ENCODE measurements around the gene PGLYRP1. TPM values are rescaled to one million over a fixed set of nuclear protein-coding genes. Genes with fewer than 3 reads are reported as not detected.

The PGLYRP1 gene, protein sequence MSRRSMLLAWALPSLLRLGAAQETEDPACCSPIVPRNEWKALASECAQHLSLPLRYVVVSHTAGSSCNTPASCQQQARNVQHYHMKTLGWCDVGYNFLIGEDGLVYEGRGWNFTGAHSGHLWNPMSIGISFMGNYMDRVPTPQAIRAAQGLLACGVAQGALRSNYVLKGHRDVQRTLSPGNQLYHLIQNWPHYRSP
- total RNA-seq (1 to 10 TPM in 1 of 2 donors, not detected in 1; 5.5 TPM), polyA plus RNA-seq (ENCODE audit: insufficient read length in 2 of 2) (1 to 10 TPM in 1 of 2 donors, under 1 TPM in 1; 0.49 to 3.3 TPM)
- long read RNA-seq, donor 1, partial matches to known transcripts, result 0 of 1 reads
- long read RNA-seq, donor 1, other reads (novel, unspliced or antisense), result 0 of 1 reads
- long read RNA-seq, donor 2, result 0 reads
- long read RNA-seq, donor 3, result 0 reads
- long read RNA-seq, donor 4, result 0 reads

DNA sequence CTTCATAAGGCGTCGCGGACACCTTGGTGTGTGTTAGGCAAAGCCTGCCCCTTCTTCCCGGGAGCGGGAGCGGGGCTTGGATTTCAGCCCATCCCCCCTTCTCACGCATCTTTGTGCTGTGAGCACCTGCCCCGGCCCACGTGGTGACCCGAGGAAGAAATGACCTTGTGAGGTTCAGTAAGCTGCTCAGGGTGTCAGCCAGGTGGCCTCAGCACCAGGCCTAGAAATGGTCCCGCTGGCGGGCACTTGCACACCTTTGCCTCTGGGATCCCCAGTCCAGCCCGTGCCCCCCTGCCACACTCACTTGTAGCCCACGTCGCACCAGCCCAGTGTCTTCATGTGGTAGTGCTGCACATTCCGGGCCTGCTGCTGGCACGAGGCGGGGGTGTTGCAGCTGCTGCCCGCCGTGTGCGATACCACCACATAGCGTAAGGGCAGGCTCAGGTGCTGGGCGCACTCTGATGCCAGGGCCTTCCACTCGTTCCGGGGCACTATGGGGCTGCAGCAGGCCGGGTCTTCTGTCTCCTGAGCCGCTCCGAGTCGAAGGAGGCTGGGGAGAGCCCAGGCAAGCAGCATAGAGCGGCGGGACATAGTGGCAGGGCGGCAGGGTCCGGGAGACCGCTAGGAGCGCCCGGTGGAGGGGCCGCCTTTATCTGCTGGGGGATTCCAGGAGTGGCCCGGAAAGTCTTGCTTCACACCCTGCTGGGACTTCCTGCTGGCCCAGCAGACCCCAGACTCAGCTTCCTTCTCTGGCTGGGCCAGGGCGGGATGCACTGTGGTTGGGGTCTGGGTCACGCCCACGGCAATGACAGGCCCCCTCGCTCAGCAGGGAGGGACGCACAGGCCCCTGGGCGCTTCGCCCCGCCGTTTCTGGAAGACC is at the start of gene PGLYRP1:
TSS of gene PGLYRP1 (minus strand) at position 623 of the 880 bp plus-strand sequence. CDS start at position 591, 32 bp downstream.
- DNase-seq (ENCODE audit: low read depth in 4 of 6, low spot score in 6 of 6), result peak in 1 of 6 donors; percentile 3
- H3K4me1 ChIP-seq (ENCODE audit: control insufficient read depth, insufficient read depth, low read length), result peaks cover 10% of the 10 kb centered on the region
- peaks cover 20% of the 10 kb centered on the region for H3K27me3 ChIP-seq (ENCODE audit: control insufficient read depth, insufficient read depth, low read length)
- H3K27ac ChIP-seq (ENCODE audit: low read depth, low read length), result no peak within 1 kb of the TSS
- peaks cover 46% of the 10 kb centered on the region for H3K36me3 ChIP-seq (ENCODE audit: control insufficient read depth, insufficient read depth, low read length)
- no peak within 1 kb of the TSS for H3K4me3 ChIP-seq (ENCODE audit: low read depth, low read length)
- H3K9me3 ChIP-seq (ENCODE audit: control insufficient read depth, insufficient read depth, low read length), result no peaks in the 10 kb centered on the region
- 35% methylated on average over 47 of the region's 47 CpGs for WGBS (ENCODE audit: insufficient coverage)

DNA sequence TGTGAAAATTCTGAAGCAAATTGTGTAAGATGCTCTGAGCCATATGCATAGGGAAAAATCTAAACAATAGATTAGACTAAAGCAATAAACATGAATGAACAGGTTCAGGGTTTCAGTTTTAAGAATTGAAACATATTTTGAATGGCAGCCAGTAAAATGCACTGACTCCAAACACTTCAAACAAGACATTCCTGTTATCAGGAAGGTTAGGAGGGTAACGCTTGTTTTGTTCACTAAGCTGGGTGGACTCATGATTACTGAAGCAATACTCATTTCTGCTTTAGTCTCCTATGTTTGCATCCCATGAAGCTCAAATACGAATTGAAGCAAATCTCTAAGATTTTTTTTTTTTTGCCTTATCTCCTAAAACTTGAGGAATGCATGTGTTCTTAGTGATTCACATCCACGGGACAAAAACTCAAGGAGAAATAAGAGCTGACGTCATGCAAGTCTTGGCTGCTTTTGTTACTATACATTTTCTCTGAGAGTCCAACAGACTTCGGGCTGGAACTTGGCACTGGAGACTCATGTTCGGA is 47.0 kb upstream of the PGLYRP1 start:
- Histone ChIP-seq H3K9me3 (ENCODE audit: control insufficient read depth, insufficient read depth, low read length) (no peaks in the 10 kb centered on the region), H3K4me3 (ENCODE audit: low read depth, low read length) (no peak overlapping the region), H3K27ac (ENCODE audit: low read depth, low read length) (no peak overlapping the region), H3K27me3 (ENCODE audit: control insufficient read depth, insufficient read depth, low read length) (peaks cover 2% of the 10 kb centered on the region), H3K4me1 (ENCODE audit: control insufficient read depth, insufficient read depth, low read length) (no peaks in the 10 kb centered on the region), H3K36me3 (ENCODE audit: control insufficient read depth, insufficient read depth, low read length) (no peaks in the 10 kb centered on the region)
- 69% methylated on average over 2 of the region's 6 CpGs for WGBS (ENCODE audit: insufficient coverage)
- DNase-seq (ENCODE audit: low read depth in 4 of 6, low spot score in 6 of 6), result no peak

DNA sequence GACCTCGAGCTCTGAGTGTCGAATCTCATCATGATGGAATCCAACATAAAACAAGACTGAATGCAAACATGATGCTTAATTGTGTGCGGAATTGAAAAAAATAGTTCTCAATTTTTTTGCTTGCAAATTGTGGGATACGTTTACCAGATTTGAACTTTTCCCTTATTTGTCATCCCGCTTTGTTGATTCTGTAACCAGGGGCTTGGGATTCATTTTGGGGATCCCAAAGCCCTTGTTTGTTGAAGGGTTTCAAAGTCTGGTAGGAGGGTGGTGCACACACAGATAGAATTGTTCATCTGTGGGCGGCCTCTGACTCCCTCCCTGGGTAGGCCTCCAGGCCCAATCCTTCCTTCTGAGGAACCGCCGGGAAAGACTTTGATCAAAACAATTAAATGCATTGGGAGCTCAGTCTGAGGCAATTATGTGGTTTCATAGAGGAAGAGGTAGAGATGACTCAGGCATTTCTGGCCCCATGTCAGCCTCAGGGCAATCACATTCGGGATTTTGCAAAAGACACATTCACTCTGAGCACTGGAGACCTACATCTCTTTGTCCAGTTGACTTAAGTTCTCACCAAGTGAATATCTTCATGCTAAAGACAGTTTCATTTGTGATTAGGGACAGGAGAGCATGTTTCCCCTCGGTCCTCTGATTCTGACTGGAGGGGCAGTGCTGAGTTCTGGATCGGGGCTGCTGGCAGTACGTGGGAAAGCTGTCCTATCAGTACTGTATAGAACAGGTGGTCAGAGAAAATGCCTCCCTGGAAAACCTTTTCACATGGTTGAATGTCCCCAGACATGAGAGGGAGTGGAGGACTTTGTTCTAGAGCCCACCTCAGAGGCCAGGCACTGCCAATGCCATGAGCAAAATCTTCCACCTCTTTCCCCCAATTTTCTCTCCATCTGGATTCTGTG is 45.7 kb upstream of the PGLYRP1 start:
- Histone ChIP-seq H3K27ac (ENCODE audit: low read depth, low read length) (no peak overlapping the region), H3K4me1 (ENCODE audit: control insufficient read depth, insufficient read depth, low read length) (no peaks in the 10 kb centered on the region), H3K36me3 (ENCODE audit: control insufficient read depth, insufficient read depth, low read length) (no peaks in the 10 kb centered on the region), H3K4me3 (ENCODE audit: low read depth, low read length) (no peak overlapping the region), H3K9me3 (ENCODE audit: control insufficient read depth, insufficient read depth, low read length) (no peaks in the 10 kb centered on the region), H3K27me3 (ENCODE audit: control insufficient read depth, insufficient read depth, low read length) (peaks cover 2% of the 10 kb centered on the region)
- WGBS (ENCODE audit: insufficient coverage), result 83% methylated on average over 9 of the region's 12 CpGs
- no peak for DNase-seq (ENCODE audit: low read depth in 4 of 6, low spot score in 6 of 6)

DNA sequence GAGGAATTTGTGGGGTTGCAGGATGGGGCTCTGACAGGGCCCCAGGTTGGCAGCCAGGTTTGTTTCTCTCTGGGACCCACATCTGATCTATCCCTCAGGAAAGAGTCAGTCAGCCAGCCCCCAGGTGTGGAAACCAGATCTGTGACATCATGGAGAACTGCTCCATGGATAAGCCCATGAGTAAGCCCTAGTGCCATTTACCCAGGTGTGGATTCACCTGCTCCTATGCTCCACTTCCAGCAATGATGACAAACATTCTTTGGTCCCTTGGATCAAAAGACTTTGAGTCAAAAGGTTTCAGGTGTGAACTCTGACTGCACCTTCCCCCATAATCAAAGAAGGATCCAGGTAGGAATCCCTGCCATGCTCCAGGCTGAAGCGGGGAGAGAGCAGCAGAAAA is 44.8 kb upstream of the PGLYRP1 start:
- peaks cover 2% of the 10 kb centered on the region for H3K27me3 ChIP-seq (ENCODE audit: control insufficient read depth, insufficient read depth, low read length)
- H3K9me3 ChIP-seq (ENCODE audit: control insufficient read depth, insufficient read depth, low read length), result no peaks in the 10 kb centered on the region
- H3K4me1 ChIP-seq (ENCODE audit: control insufficient read depth, insufficient read depth, low read length), result no peaks in the 10 kb centered on the region
- H3K27ac ChIP-seq (ENCODE audit: low read depth, low read length), result no peak overlapping the region
- 100% methylated on average over 1 of the region's 1 CpG for WGBS (ENCODE audit: insufficient coverage)
- DNase-seq (ENCODE audit: low read depth in 4 of 6, low spot score in 6 of 6), result no peak
- no peak overlapping the region for H3K4me3 ChIP-seq (ENCODE audit: low read depth, low read length)
- no peaks in the 10 kb centered on the region for H3K36me3 ChIP-seq (ENCODE audit: control insufficient read depth, insufficient read depth, low read length)

DNA sequence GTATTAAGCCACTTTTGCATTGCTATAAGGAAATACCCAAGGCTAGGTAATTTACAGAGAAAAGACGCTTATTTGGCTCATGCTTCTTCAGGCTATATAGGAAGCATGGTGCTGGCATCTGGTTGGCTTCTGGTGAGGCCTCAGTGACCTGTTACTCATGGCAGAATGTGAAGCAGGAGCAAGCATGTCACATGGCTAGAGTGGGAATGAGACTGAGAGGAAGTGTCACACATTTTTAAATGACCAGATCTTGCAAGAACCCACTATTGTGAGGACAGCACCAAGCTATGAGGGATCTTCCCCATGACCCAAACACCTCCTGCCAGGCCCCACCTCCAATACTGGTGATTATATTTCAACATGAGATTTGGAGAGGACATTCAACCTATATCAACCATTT is 43.6 kb upstream of the PGLYRP1 start:
- 100% methylated on average over 1 of the region's 1 CpG for WGBS (ENCODE audit: insufficient coverage)

DNA sequence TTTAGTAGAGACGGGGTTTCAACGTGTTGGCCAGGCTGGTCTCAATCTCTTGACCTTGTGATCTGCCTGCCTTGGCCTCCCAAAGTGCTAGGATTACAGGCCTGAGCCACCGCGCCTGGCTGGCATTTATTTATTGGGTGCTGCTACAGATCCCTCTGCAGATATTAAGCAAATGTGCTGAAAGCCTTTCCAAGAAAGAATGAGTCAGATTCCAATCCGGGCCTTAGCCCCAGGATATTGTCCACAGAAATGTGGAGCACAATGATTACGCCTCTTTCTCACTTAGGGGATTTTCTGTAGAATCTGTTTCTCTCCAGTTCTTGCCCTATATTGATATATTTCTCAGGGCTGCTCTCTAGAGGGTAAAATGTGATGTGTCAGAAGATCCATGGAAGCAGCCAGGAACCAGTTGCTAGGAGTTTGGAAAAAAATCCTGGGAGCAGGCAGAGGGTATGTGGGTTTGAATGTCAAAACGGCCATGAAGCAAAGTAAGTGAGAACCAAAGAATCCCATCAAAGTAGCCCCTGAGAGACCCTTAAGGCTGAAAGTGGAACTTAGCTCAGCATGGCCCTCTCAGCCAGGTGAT is 42.7 kb upstream of the PGLYRP1 start:
- WGBS (ENCODE audit: insufficient coverage), result 51% methylated on average over 7 of the region's 7 CpGs
- no peaks in the 10 kb centered on the region for H3K9me3 ChIP-seq (ENCODE audit: control insufficient read depth, insufficient read depth, low read length)
- no peak for DNase-seq (ENCODE audit: low read depth in 4 of 6, low spot score in 6 of 6)
- H3K4me1 ChIP-seq (ENCODE audit: control insufficient read depth, insufficient read depth, low read length), result no peaks in the 10 kb centered on the region
- no peak overlapping the region for H3K4me3 ChIP-seq (ENCODE audit: low read depth, low read length)
- H3K27me3 ChIP-seq (ENCODE audit: control insufficient read depth, insufficient read depth, low read length), result no peaks in the 10 kb centered on the region
- no peak overlapping the region for H3K27ac ChIP-seq (ENCODE audit: low read depth, low read length)
- no peaks in the 10 kb centered on the region for H3K36me3 ChIP-seq (ENCODE audit: control insufficient read depth, insufficient read depth, low read length)

More for the DNA sequence above, 43.6 kb upstream of the PGLYRP1 start:
- Histone ChIP-seq H3K27ac (ENCODE audit: low read depth, low read length) (no peak overlapping the region), H3K27me3 (ENCODE audit: control insufficient read depth, insufficient read depth, low read length) (peaks cover 2% of the 10 kb centered on the region), H3K36me3 (ENCODE audit: control insufficient read depth, insufficient read depth, low read length) (no peaks in the 10 kb centered on the region), H3K4me1 (ENCODE audit: control insufficient read depth, insufficient read depth, low read length) (no peaks in the 10 kb centered on the region), H3K9me3 (ENCODE audit: control insufficient read depth, insufficient read depth, low read length) (no peaks in the 10 kb centered on the region), H3K4me3 (ENCODE audit: low read depth, low read length) (no peak overlapping the region)
- DNase-seq (ENCODE audit: low read depth in 4 of 6, low spot score in 6 of 6), result no peak

DNA sequence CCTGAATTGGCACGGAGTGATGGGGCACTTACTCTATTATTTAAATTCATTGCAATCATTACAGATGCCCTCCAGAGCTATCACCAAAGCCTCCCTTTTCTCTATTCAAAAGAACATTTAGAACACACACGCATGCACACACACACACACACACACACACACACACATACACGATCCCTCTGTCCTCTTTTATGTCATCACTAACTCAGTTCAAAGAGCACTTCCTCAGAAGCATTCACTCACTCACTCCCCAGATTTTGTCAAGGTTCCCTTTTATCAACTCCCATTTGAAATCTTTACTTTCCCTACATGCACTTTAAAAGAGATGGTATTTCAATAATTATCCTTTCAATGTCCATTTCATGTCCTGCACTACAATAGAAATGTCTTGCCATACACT is 40.3 kb upstream of the PGLYRP1 start:
- WGBS (ENCODE audit: insufficient coverage), result 54% methylated on average over 3 of the region's 3 CpGs
- DNase-seq (ENCODE audit: low read depth in 4 of 6, low spot score in 6 of 6), result no peak

DNA sequence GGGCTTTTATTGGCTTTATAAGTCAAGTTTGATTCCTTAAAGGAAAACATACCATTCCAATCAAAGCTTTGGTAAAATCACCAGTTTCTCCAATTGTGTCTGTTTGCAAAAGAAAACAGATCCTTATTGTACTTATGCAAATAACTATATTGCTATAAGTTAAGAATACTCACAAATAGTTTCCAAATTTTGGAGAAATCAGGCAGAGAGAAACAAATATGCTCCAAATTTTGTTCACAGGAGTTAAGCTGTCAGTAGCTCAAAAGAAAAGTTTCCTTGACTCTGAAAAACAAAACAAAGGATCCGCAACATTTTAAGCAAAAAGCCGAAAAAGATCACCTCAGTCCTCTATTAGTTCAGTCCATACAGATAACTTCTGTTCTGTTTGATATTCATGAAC is 37.2 kb upstream of the PGLYRP1 start:
- H3K36me3 ChIP-seq (ENCODE audit: control insufficient read depth, insufficient read depth, low read length), result peaks cover 2% of the 10 kb centered on the region
- H3K27me3 ChIP-seq (ENCODE audit: control insufficient read depth, insufficient read depth, low read length), result no peaks in the 10 kb centered on the region
- H3K4me1 ChIP-seq (ENCODE audit: control insufficient read depth, insufficient read depth, low read length), result no peaks in the 10 kb centered on the region
- WGBS (ENCODE audit: insufficient coverage), result 100% methylated on average over 2 of the region's 2 CpGs
- H3K9me3 ChIP-seq (ENCODE audit: control insufficient read depth, insufficient read depth, low read length), result no peaks in the 10 kb centered on the region
- no peak overlapping the region for H3K4me3 ChIP-seq (ENCODE audit: low read depth, low read length)
- H3K27ac ChIP-seq (ENCODE audit: low read depth, low read length), result no peak overlapping the region
- no peak for DNase-seq (ENCODE audit: low read depth in 4 of 6, low spot score in 6 of 6)

More for the DNA sequence above, 40.3 kb upstream of the PGLYRP1 start:
- no peak overlapping the region for H3K4me3 ChIP-seq (ENCODE audit: low read depth, low read length)
- H3K9me3 ChIP-seq (ENCODE audit: control insufficient read depth, insufficient read depth, low read length), result no peaks in the 10 kb centered on the region
- peaks cover 2% of the 10 kb centered on the region for H3K36me3 ChIP-seq (ENCODE audit: control insufficient read depth, insufficient read depth, low read length)
- no peaks in the 10 kb centered on the region for H3K4me1 ChIP-seq (ENCODE audit: control insufficient read depth, insufficient read depth, low read length)
- H3K27me3 ChIP-seq (ENCODE audit: control insufficient read depth, insufficient read depth, low read length), result no peaks in the 10 kb centered on the region
- no peak overlapping the region for H3K27ac ChIP-seq (ENCODE audit: low read depth, low read length)

Data from spinal cord (tissue), 10 donors.